PFSK-1 (cell line): Measurements from ENCODE around the gene COL25A1.

Experiments
- POLR2AphosphoS5 ChIP-seq: IDR thresholded peaks from 2 replicates; pipeline ENCODE4 v1.6.1; 2012; ENCODE audit warnings: low read depth, mild to moderate bottlenecking, control low read depth, low read length, moderate library complexity
- SIN3A ChIP-seq: IDR thresholded peaks from 2 replicates; pipeline ENCODE4 v1.6.1; 2012; ENCODE audit warnings: mild to moderate bottlenecking, low read length, moderate library complexity, borderline replicate concordance; ENCODE audit not compliant: insufficient read depth
- TF ChIP-seq, protein P1 (sequence below), 2 experiments: IDR thresholded peaks; 2 replicates each; pipeline versions ENCODE4 v1.6.1 to v1.8.0; 2011 to 2012; ENCODE audit warnings: low read depth in 2 of 2, low read length in 2 of 2, control low read depth in 1 of 2, inconsistent platforms in 1 of 2, mild to moderate bottlenecking in 1 of 2, moderate library complexity in 1 of 2; ENCODE audit not compliant: insufficient read depth in 1 of 2

DNA sequence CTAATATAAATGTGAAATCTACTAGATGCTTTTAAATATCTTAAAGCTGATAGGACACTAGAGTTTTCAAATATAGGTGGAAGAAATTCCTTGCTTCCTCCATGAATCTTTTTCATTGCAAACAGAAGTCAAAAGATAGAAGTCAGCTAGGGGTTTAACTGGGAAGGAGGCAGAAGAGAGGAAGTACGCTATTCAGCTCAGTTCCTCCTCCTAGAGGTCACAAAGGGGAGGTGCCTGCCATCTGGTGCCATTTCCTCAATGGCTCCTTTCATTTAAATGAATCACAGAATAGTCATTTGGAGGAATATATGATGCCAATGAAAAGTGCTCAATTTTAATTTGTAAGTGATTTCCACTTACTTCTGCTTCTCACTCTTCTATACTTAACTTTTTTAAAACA lies 8.5 kb downstream of the COL25A1 start:
- TF ChIP-seq, protein P1, sequence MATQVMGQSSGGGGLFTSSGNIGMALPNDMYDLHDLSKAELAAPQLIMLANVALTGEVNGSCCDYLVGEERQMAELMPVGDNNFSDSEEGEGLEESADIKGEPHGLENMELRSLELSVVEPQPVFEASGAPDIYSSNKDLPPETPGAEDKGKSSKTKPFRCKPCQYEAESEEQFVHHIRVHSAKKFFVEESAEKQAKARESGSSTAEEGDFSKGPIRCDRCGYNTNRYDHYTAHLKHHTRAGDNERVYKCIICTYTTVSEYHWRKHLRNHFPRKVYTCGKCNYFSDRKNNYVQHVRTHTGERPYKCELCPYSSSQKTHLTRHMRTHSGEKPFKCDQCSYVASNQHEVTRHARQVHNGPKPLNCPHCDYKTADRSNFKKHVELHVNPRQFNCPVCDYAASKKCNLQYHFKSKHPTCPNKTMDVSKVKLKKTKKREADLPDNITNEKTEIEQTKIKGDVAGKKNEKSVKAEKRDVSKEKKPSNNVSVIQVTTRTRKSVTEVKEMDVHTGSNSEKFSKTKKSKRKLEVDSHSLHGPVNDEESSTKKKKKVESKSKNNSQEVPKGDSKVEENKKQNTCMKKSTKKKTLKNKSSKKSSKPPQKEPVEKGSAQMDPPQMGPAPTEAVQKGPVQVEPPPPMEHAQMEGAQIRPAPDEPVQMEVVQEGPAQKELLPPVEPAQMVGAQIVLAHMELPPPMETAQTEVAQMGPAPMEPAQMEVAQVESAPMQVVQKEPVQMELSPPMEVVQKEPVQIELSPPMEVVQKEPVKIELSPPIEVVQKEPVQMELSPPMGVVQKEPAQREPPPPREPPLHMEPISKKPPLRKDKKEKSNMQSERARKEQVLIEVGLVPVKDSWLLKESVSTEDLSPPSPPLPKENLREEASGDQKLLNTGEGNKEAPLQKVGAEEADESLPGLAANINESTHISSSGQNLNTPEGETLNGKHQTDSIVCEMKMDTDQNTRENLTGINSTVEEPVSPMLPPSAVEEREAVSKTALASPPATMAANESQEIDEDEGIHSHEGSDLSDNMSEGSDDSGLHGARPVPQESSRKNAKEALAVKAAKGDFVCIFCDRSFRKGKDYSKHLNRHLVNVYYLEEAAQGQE (IDR thresholded peaks at IDR 0.05; ENCODE audit: insufficient read depth in 1 of 2, low read depth in 2 of 2, low read length in 2 of 2) = no peak
- TF ChIP-seq POLR2AphosphoS5 (no peak), SIN3A (no peak)
